ENCODE data around the gene PSENEN. TPM values are rescaled to one million over a fixed set of nuclear protein-coding genes. Genes with fewer than 3 reads are reported as not detected.

PSENEN gene
- total and polyA plus RNA-seq, 9 of the 15 experiments (the other 6 are each of a cell fraction or from before 2014, with no cell fraction given) = 34.5 to 299 (median 61.1) TPM

DNA sequence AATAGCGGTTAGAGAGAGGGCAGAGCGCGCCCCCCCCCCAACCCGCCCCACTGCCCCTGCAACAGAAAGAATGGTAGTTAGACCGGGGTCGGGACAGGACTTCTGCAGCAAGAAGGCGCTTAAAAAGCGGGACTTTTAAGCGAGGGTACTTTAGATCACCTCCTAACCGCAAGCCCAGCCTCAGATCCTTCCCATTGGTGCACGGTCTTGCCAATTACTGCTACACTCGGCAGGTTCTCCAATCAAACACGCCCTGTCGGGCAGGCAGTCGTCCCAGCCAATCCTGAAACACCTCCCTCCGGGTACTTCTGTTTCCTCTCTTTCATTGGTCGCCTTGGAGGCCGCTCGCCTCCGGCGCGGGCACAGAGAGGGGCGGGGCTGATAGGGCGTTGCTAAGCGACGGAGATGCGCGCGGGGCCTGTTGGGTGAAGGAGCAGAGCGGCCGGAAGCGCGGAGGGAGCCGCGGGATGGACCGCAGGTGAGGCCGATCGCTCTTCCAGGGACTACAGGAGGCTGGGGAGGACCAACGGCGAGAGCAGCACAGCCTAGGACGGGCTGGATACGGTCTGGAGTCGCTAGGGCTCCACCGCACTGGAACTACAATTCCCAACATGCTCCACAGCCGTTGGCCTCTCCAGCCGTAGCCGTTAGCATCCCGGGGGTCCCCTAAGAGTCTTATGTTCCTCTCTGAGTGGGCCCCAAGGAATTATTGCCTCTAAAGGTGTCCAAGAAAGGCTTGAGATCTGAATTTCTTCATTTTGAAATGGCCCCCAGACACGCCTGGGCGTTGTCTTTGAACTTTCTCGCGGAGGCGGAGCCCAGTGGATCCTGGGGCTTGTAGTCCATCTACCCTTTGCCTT, 12.5 kb downstream of the PSENEN start, which contains the start of gene PROSER3 (continued):
- TF ChIP-seq, protein P1, sequence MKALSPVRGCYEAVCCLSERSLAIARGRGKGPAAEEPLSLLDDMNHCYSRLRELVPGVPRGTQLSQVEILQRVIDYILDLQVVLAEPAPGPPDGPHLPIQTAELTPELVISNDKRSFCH (CRISPR knock-in tag; IDR thresholded peaks at IDR 0.05) = no peak
- TF ChIP-seq, protein P1 (tag; IDR thresholded peaks at IDR 0.05) = peak; percentile 44; the same call in 1 of the 2 replicates
- TF ChIP-seq MAFF (IDR thresholded peaks at IDR 0.05; ENCODE audit: low read length) (0 out of 2 replicates have a peak, but pooled peaks have one; percentile 6), SMARCA4 (IDR thresholded peaks at IDR 0.05) (no peak), MED1 (CRISPR knock-in tag; IDR thresholded peaks at IDR 0.05; ENCODE audit: borderline replicate concordance) (no peak), ATF7 (IDR thresholded peaks at IDR 0.05) (peak; percentile 64), NR4A1 (CRISPR knock-in tag; IDR thresholded peaks at IDR 0.05) (no peak), NR4A1 (tag; IDR thresholded peaks at IDR 0.05) (0 out of 2 replicates have a peak, but pooled peaks have one; percentile 42), SMAD1 (IDR thresholded peaks at IDR 0.05; ENCODE audit: low read depth, low read length, partially characterized antibody) (peak; percentile 60)
- TF ChIP-seq, protein P2, sequence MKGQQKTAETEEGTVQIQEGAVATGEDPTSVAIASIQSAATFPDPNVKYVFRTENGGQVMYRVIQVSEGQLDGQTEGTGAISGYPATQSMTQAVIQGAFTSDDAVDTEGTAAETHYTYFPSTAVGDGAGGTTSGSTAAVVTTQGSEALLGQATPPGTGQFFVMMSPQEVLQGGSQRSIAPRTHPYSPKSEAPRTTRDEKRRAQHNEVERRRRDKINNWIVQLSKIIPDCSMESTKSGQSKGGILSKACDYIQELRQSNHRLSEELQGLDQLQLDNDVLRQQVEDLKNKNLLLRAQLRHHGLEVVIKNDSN (CRISPR knock-in tag; IDR thresholded peaks at IDR 0.05) = no peak
- TF ChIP-seq, protein P3, sequence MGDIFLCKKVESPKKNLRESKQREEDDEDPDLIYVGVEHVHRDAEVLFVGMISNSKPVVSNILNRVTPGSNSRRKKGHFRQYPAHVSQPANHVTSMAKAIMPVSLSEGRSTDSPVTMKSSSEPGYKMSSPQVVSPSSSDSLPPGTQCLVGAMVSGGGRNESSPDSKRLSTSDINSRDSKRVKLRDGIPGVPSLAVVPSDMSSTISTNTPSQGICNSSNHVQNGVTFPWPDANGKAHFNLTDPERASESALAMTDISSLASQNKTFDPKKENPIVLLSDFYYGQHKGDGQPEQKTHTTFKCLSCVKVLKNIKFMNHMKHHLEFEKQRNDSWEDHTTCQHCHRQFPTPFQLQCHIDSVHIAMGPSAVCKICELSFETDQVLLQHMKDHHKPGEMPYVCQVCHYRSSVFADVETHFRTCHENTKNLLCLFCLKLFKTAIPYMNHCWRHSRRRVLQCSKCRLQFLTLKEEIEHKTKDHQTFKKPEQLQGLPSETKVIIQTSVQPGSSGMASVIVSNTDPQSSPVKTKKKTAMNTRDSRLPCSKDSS (IDR thresholded peaks at IDR 0.05; ENCODE audit: low read depth, partially characterized antibody) = no peak
- TF ChIP-seq, protein P4, sequence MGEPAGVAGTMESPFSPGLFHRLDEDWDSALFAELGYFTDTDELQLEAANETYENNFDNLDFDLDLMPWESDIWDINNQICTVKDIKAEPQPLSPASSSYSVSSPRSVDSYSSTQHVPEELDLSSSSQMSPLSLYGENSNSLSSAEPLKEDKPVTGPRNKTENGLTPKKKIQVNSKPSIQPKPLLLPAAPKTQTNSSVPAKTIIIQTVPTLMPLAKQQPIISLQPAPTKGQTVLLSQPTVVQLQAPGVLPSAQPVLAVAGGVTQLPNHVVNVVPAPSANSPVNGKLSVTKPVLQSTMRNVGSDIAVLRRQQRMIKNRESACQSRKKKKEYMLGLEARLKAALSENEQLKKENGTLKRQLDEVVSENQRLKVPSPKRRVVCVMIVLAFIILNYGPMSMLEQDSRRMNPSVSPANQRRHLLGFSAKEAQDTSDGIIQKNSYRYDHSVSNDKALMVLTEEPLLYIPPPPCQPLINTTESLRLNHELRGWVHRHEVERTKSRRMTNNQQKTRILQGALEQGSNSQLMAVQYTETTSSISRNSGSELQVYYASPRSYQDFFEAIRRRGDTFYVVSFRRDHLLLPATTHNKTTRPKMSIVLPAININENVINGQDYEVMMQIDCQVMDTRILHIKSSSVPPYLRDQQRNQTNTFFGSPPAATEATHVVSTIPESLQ (CRISPR knock-in tag; IDR thresholded peaks at IDR 0.05) = peak; percentile 68; the same call in 1 of the 2 replicates
- TF ChIP-seq, protein P5, sequence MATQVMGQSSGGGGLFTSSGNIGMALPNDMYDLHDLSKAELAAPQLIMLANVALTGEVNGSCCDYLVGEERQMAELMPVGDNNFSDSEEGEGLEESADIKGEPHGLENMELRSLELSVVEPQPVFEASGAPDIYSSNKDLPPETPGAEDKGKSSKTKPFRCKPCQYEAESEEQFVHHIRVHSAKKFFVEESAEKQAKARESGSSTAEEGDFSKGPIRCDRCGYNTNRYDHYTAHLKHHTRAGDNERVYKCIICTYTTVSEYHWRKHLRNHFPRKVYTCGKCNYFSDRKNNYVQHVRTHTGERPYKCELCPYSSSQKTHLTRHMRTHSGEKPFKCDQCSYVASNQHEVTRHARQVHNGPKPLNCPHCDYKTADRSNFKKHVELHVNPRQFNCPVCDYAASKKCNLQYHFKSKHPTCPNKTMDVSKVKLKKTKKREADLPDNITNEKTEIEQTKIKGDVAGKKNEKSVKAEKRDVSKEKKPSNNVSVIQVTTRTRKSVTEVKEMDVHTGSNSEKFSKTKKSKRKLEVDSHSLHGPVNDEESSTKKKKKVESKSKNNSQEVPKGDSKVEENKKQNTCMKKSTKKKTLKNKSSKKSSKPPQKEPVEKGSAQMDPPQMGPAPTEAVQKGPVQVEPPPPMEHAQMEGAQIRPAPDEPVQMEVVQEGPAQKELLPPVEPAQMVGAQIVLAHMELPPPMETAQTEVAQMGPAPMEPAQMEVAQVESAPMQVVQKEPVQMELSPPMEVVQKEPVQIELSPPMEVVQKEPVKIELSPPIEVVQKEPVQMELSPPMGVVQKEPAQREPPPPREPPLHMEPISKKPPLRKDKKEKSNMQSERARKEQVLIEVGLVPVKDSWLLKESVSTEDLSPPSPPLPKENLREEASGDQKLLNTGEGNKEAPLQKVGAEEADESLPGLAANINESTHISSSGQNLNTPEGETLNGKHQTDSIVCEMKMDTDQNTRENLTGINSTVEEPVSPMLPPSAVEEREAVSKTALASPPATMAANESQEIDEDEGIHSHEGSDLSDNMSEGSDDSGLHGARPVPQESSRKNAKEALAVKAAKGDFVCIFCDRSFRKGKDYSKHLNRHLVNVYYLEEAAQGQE (IDR thresholded peaks at IDR 0.05; ENCODE audit: borderline replicate concordance) = no peak
- TF ChIP-seq, protein P5 (CRISPR knock-in tag; IDR thresholded peaks at IDR 0.05; ENCODE audit: low read depth) = peak; percentile 78; the same call in 1 of the 2 replicates
